ENCODE data around the gene DEFB116. TPM values are rescaled to one million over a fixed set of nuclear protein-coding genes. Genes with fewer than 3 reads are reported as not detected.

DEFB116 gene
- total and polyA plus RNA-seq, 2 donors from 2014 or later, result not detected

DNA sequence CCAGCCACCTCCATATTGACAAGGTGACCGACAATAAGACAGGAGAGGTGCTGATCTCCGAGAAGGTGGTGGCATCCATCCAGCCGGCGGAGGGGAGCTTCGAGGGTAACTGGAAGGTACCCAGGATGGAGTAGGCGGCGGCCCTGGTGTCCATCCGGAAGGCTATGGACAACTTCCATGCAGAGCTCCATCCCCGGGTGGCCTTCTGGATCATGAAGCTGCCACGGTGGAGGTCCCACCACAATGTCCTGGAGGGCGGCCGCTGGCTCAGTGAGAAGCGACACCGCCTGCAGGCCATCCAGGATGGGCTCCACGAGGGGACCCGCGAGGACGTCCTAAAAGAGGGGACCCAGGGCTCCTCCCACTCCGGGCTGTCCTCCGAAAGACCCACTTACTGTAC is 33.9 kb downstream of the DEFB116 start:
- H3K27me3 ChIP-seq (ENCODE audit: control insufficient read depth, insufficient read depth, low read length), result no peaks in the 10 kb centered on the region
- no peak for DNase-seq
- H3K9ac ChIP-seq (ENCODE audit: low read length in 3 of 3), result no peak overlapping the region
- FAIRE-seq, result no peak
- no peaks in the 10 kb centered on the region for H3K36me3 ChIP-seq (ENCODE audit: control insufficient read depth in 2 of 3, insufficient read depth in 3 of 3, low read length in 3 of 3)
- no peak overlapping the region for H3K27ac ChIP-seq (ENCODE audit: low read depth in 2 of 2, low read length in 2 of 2)
- H3K9me3 ChIP-seq (ENCODE audit: control insufficient read depth in 2 of 3, insufficient read depth in 1 of 3, low read length in 3 of 3), result peaks cover 0 to 23% (median 11%) of the 10 kb centered on the region in 3 donors
- intact Hi-C loops (cut with DNase I), result no loop called here
- TF ChIP-seq, protein P1, sequence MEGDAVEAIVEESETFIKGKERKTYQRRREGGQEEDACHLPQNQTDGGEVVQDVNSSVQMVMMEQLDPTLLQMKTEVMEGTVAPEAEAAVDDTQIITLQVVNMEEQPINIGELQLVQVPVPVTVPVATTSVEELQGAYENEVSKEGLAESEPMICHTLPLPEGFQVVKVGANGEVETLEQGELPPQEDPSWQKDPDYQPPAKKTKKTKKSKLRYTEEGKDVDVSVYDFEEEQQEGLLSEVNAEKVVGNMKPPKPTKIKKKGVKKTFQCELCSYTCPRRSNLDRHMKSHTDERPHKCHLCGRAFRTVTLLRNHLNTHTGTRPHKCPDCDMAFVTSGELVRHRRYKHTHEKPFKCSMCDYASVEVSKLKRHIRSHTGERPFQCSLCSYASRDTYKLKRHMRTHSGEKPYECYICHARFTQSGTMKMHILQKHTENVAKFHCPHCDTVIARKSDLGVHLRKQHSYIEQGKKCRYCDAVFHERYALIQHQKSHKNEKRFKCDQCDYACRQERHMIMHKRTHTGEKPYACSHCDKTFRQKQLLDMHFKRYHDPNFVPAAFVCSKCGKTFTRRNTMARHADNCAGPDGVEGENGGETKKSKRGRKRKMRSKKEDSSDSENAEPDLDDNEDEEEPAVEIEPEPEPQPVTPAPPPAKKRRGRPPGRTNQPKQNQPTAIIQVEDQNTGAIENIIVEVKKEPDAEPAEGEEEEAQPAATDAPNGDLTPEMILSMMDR (IDR thresholded peaks at IDR 0.05; ENCODE audit: borderline replicate concordance, extremely low read depth, insufficient read depth), result no peak
- H3K4me3 ChIP-seq (ENCODE audit: low read length in 3 of 3), result no peak overlapping the region
- H3K4me1 ChIP-seq (ENCODE audit: control insufficient read depth in 2 of 3, insufficient read depth in 2 of 3, low read depth in 1 of 3, low read length in 3 of 3), result no peaks in the 10 kb centered on the region

DNA sequence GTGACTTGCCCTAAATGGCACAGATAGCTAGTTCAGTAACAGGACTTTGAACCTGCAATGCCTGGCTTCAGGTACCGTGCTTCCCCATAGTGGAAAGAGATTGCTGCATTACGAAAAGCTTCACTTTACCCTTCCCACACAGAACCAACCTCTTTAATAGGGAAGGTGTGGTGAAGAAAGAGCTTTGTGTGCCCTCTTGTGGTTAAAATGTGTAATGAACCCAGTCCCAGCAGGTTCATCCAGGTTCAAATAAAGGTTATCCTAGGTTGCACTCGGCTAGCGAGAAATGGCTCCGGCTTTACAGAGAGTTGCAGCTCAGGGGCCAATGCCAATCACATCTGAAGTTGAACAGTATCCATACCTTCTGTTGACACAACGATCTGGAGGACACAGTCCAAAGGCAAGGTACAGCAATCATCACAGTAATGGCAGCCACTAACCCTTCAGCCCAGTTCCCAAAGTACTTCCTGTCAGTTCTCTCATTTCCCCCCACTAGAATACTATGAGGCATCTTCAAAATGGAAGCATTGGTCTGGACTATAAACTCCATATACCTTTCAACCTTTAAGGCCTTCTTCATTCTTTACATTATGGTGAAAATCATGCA is 48.0 kb downstream of the DEFB116 start:
- Histone ChIP-seq H3K4me3 (ENCODE audit: low read length in 3 of 3) (no peak overlapping the region), H3K4me1 (ENCODE audit: control insufficient read depth in 2 of 3, insufficient read depth in 2 of 3, low read depth in 1 of 3, low read length in 3 of 3) (no peaks in the 10 kb centered on the region), H3K36me3 (ENCODE audit: control insufficient read depth in 2 of 3, insufficient read depth in 3 of 3, low read length in 3 of 3) (no peaks in the 10 kb centered on the region), H3K9ac (ENCODE audit: low read length in 3 of 3) (no peak overlapping the region), H3K9me3 (ENCODE audit: control insufficient read depth in 2 of 3, insufficient read depth in 1 of 3, low read length in 3 of 3) (no peaks in the 10 kb centered on the region), H3K27me3 (ENCODE audit: control insufficient read depth, insufficient read depth, low read length) (no peaks in the 10 kb centered on the region), H3K27ac (ENCODE audit: low read depth in 2 of 2, low read length in 2 of 2) (no peak overlapping the region)
- FAIRE-seq (no peak), DNase-seq (no peak)
- intact Hi-C loops (cut with DNase I), result no loop called here
- TF ChIP-seq, protein P1 (IDR thresholded peaks at IDR 0.05; ENCODE audit: borderline replicate concordance, extremely low read depth, insufficient read depth), result no peak

DNA sequence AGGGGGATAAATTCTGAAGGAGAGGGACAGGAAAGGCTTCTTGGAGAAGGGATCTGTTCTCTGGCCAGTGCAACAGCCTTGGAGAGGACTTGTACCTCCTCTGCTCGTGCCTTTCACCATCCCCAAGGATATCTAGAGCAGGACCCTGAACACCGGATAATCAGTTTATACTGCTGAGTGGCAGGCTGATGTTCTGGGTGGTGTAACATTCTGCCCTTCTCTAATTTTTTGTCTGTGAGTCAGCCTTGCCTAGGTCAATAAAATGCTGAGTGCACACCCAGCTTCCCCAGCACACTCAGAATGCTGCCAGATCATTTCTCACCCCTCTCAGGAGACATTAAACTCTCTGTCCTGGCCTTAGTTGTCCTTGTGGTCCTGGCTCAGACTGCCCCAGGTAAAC is 51.0 kb downstream of the DEFB116 start, which contains the start of gene DEFB115:
Gene DEFB115, plus strand, starts transcription at position 301 of the 400 bp plus-strand sequence. Its CDS starts 0 bp downstream, at position 301.
- no peak for DNase-seq
- TF ChIP-seq, protein P1 (IDR thresholded peaks at IDR 0.05; ENCODE audit: borderline replicate concordance, extremely low read depth, insufficient read depth), result no peak
- Histone ChIP-seq H3K4me1 (ENCODE audit: control insufficient read depth in 2 of 3, insufficient read depth in 2 of 3, low read depth in 1 of 3, low read length in 3 of 3) (no peaks in the 10 kb centered on the region), H3K27ac (ENCODE audit: low read depth in 2 of 2, low read length in 2 of 2) (no peak within 1 kb of the TSS), H3K4me3 (ENCODE audit: low read length in 3 of 3) (no peak within 1 kb of the TSS), H3K9ac (ENCODE audit: low read length in 3 of 3) (no peak within 1 kb of the TSS), H3K36me3 (ENCODE audit: control insufficient read depth in 2 of 3, insufficient read depth in 3 of 3, low read length in 3 of 3) (no peaks in the 10 kb centered on the region), H3K27me3 (ENCODE audit: control insufficient read depth, insufficient read depth, low read length) (no peaks in the 10 kb centered on the region), H3K9me3 (ENCODE audit: control insufficient read depth in 2 of 3, insufficient read depth in 1 of 3, low read length in 3 of 3) (no peaks in the 10 kb centered on the region)
- FAIRE-seq, result no peak
- intact Hi-C loops (cut with DNase I), result no loop called here

DNA sequence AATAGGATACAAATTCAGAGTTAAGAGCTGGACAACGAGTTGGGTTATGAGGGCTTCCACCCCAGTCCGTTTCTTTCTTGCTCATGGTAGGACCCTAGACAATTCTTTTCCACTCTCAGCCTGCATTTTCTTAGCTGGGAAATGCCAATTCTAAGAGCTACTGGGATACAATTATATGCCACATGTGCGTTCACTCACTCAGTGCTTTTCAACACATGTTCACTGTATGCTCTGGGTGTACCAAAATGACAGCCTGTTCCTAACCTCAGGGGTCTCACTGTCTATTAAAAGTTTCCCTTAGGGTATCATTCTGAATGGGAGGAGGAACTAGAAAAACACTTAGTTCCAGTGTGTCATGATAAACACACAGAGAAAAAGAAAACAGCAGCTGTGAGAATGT is 51.4 kb downstream of the DEFB116 start:
- H3K36me3 ChIP-seq (ENCODE audit: control insufficient read depth in 2 of 3, insufficient read depth in 3 of 3, low read length in 3 of 3), result no peaks in the 10 kb centered on the region
- no peak overlapping the region for H3K9ac ChIP-seq (ENCODE audit: low read length in 3 of 3)
- H3K27me3 ChIP-seq (ENCODE audit: control insufficient read depth, insufficient read depth, low read length), result no peaks in the 10 kb centered on the region
- H3K4me3 ChIP-seq (ENCODE audit: low read length in 3 of 3), result no peak overlapping the region
- FAIRE-seq (no peak), DNase-seq (no peak)
- H3K9me3 ChIP-seq (ENCODE audit: control insufficient read depth in 2 of 3, insufficient read depth in 1 of 3, low read length in 3 of 3), result no peaks in the 10 kb centered on the region
- H3K27ac ChIP-seq (ENCODE audit: low read depth in 2 of 2, low read length in 2 of 2), result no peak overlapping the region
- TF ChIP-seq, protein P1 (IDR thresholded peaks at IDR 0.05; ENCODE audit: borderline replicate concordance, extremely low read depth, insufficient read depth), result no peak
- H3K4me1 ChIP-seq (ENCODE audit: control insufficient read depth in 2 of 3, insufficient read depth in 2 of 3, low read depth in 1 of 3, low read length in 3 of 3), result no peaks in the 10 kb centered on the region
- intact Hi-C loops (cut with DNase I), result no loop called here
